Activated CD8-positive, alpha-beta memory T cell treated with anti-CD3 and anti-CD28 coated beads for 36 hours (primary cell): ENCODE measurements around the gene RAPGEF2. TPM values are rescaled to one million over a fixed set of nuclear protein-coding genes. Genes with fewer than 3 reads are reported as not detected.
"Not testable (repeated sequence)": the region's sequence is repeated elsewhere in the genome, so short reads cannot be mapped to it uniquely, and the experiment has no call there.

ENCODE experiments used
- CTCF ChIA-PET: fragments of 350-600 bp; sonication (Branson Sonifier 250); formaldehyde crosslinking; loops from one replicate; lab custom pipeline; 2021; ENCODE audit warnings: antibody characterized with exemption; lab: Charles Lee
- POLR2A ChIA-PET: fragments of 350-600 bp; sonication (Branson Sonifier 250); formaldehyde crosslinking; loops from one replicate; lab custom pipeline; 2021; ENCODE audit warnings: antibody characterized with exemption; lab: Charles Lee
- total RNA-seq, 2 experiments: library from RNA; stranded (reverse); gene quantifications; one replicate each; pipeline ENCODE4 v1.2.3, GENCODE V29; 2021

Gene RAPGEF2
- total RNA-seq, 2 experiments from 2014 or later: 33.1 to 34.6 TPM

- CTCF ChIA-PET: no interaction called here
- POLR2A ChIA-PET: no interaction called here
Observed at GRCh38 chr4:159368320-159368719, 265.4 kb downstream of the RAPGEF2 start.

DNA sequence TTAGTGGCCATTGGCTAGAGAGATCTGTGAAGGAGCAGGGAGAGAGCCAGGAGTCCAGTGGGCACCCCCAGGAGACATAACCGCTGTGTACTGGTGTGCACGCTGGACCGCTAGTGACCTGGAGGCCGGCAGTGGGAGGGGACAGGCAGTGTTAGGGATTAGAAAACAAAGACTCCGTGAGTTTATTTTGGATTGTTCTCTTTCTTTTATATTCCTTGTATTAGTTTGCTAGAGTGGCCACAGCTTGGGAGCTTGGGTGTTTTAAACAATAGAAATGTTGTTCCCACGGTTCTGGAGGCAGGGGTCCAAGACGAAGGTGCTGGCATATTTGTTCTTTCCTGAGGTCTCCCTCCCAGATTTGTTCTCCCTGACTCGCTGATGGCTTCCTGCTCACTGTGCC lies 266.4 kb downstream of the RAPGEF2 start:
- CTCF ChIA-PET: no interaction called here
- POLR2A ChIA-PET: no interaction called here

DNA sequence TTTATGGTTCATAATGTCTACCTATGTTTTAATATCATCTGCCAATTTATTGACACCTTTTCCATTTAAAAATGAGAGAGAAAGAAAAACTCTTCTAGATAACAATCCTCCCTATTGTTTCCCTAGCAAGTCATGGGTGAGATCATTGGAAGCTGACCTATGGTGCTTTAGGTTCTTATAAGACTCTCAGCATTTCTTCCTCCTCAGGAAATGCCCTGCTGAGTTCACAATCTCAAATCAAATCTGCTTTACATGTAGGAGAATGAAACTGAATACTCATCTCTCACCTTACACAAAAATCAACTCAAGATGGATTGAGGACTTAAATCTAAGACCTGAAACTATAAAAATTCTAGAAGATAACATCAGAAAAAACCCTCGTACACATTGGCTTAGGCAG lies 267.4 kb downstream of the RAPGEF2 start:
- CTCF ChIA-PET: no interaction called here
- POLR2A ChIA-PET: no interaction called here

DNA sequence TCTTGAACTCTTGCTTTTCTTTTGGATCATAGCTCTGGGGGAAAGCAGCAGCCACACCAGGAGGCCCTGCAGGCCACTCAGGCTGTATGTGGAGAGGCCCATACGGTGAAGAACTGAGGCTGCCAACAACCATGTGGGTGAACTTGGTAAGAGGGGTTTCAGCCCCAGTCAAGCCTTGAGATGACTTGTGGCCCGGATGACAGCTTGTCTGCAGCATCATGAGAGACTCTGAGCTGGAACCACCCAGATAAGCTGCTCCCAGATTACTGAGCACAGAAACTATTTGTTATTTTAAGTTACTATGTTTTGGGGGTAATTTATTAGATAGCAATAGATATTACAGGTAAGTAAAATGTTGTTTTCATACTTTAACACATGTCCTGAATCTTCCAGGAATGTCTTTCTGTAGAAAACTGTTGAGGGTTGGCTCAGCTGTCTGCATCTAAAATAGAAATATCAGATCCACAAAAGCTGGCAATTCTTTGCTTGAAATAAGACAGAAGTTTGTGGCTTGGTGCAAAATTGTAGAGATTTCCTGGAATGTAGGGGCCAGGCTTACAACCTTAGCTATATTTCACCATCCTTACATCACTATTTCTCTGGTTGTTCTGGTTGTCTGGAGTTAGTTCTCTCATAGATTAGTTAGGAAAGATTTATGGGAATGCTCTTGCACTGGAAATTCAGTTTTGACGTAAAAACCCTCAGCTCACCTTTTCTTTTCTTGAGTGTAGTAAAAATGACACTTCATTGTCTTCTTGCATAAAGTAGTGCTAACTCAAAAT lies 272.1 kb downstream of the RAPGEF2 start:
- ChIA-PET POLR2A (no interaction called here), CTCF (interaction anchor here (0.7 kb wide), 1 partner anchor 171 kb away, joined by 3 read pairs; no protein-coding TSS in a partner anchor)

GRCh38 chr4:159376289-159376688 lies 273.4 kb downstream of the RAPGEF2 start:
- ChIA-PET POLR2A (no interaction called here), CTCF (no interaction called here)

GRCh38 chr4:159378056-159378616 lies 275.3 kb downstream of the RAPGEF2 start:
- POLR2A ChIA-PET: no interaction called here
- CTCF ChIA-PET: no interaction called here

DNA sequence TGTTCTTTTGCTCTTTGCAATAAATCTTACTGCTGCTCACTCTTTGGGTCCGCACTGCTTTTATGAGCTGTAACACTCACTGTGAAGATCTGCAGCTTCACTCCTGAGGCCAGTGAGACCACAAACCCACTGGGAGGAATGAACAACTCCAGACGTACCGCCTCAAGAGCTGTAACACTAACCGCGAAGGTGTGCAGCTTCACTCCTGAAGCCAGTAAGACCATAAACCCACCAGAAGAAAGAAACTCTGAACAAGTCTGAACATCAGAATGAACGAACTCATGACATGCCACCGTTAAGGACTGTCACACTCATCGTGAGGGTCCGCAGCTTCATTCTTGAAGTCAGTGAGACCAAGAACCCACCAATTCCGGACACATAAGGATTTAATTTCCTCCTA lies 276.2 kb downstream of the RAPGEF2 start:
- POLR2A ChIA-PET, CTCF ChIA-PET: not testable (repeated sequence)

GRCh38 chr4:159379836-159380235 lies 277.0 kb downstream of the RAPGEF2 start:
- ChIA-PET POLR2A (no interaction called here), CTCF (no interaction called here)

DNA sequence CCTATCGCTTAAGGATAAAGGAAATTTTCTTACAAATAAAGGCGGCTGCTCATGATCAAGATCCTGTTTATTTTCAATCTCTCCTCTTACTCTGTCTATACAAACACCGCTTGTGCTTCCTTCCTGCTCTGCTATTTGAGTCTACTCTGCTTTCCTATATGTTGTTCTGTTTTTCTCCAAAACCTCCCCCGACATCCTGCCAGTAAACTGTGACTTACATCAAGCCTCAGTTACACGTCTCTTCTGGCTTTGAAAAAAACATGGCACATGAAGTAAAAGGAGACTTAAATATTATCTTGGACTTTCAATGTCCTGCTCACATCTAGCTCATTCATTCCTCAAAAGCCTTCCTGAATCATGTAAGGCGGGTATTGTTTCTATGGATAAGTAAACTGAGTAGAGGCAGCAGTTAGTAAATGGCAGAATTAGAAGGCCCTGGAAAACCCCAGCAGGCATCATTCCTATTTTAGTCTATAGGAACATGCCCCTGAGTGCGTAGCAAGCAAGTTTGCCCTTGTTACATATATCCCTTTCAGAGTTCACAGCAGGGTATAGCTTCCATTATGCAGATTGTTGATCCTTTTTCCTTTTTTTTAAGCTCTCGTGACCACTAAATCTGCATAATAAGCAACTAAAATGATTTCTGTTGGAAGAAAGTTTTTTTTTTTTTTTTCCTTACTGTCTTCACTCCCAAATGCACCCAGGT lies 280.1 kb downstream of the RAPGEF2 start:
- CTCF ChIA-PET: no interaction called here
- POLR2A ChIA-PET: no interaction called here

GRCh38 chr4:159383562-159383931 lies 280.7 kb downstream of the RAPGEF2 start:
- ChIA-PET CTCF (no interaction called here), POLR2A (no interaction called here)

DNA sequence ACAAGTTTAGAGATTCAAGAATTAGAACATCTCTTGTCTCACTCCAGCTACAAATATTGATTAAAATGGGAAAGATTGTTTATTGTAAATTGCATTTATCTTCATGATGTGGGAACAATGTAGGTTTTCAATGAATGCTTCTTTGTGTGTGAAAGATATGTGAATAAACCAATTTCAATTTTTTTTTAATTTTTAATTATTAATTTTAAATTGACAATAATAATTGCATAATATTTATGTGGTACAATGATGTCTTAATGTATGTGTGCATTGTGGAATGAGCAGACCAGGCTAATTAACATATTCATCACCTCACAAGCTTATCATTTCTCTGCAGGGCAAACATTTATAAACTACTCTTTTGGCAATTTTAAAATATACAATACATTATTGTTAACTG lies 281.1 kb downstream of the RAPGEF2 start:
- CTCF ChIA-PET: no interaction called here
- POLR2A ChIA-PET: no interaction called here

GRCh38 chr4:159384632-159385031 lies 281.8 kb downstream of the RAPGEF2 start:
- ChIA-PET POLR2A (no interaction called here), CTCF (no interaction called here)

GRCh38 chr4:159386620-159387019 lies 283.7 kb downstream of the RAPGEF2 start:
- POLR2A ChIA-PET: no interaction called here
- CTCF ChIA-PET: no interaction called here

- ChIA-PET POLR2A (no interaction called here), CTCF (no interaction called here)
Observed at GRCh38 chr4:159389756-159390155, 286.9 kb downstream of the RAPGEF2 start.

GRCh38 chr4:159390648-159391047 lies 287.8 kb downstream of the RAPGEF2 start:
- POLR2A ChIA-PET: no interaction called here
- CTCF ChIA-PET: no interaction called here

- POLR2A ChIA-PET: no interaction called here
- CTCF ChIA-PET: no interaction called here
Observed at GRCh38 chr4:159395693-159396092, 292.8 kb downstream of the RAPGEF2 start.

DNA sequence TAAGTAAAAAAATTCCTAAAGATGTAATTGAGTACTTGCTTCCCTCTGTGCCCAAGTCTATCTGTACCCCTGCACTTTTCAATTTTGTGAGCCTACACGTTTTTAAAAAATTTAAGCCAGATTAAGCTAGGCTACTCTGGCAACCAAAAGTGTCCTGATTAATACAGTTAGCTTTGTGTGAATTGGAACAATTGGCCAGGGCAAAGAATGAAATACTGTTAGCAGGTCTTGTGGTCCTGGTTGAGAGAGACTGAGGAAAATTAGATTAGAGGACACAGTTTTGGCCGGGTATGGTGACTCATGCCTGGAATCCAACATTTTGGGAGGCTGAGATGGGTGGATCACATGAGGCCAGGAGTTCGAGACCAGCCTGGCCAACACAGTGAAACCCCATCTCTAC lies 293.3 kb downstream of the RAPGEF2 start:
- CTCF ChIA-PET: no interaction called here
- POLR2A ChIA-PET: no interaction called here

DNA sequence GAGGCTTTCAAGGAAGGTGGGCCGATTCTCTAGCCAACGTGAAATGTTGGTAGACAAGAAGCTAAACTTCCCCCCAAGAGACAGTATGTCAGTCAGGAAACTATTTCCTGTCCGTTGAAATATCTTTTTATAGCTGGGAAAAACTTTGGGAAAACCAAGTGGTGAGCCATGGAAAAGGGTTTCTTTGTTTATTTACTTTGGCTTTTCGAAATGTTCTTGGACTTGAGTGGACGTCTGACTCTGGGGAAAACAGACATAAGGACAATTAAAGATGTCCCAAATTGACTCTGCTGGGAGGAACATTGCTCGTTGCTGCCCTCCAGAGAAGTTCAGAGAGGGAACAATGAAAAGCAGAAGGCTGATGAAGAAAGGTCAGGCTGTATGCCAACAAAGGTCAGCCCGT lies 295.4 kb downstream of the RAPGEF2 start:
- ChIA-PET CTCF (no interaction called here), POLR2A (no interaction called here)

GRCh38 chr4:159400558-159401225 lies 297.8 kb downstream of the RAPGEF2 start:
- POLR2A ChIA-PET: no interaction called here
- CTCF ChIA-PET: no interaction called here

DNA sequence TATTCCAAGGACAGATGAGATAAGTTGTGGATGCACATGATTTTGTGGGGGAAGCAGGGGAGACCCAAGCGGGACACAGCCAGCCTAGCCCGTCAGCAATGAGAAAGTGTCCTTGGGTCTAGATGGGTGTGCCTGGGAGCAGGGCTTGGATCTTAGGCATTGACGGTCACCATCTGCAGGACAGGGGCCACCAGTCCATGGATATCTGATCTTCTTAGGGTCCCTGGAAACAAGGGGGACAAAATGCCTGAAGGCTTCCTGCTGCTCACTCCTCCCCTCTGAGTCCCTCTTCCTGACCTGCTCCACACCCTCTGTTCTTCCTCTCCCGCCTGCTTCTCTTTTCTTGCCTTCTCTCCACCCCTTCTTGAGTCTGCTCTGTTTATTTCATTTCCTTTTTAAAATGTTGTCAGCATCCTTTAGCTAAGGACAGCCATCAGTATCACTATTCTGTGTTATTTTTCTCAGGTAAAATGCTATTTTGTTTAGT lies 298.4 kb downstream of the RAPGEF2 start:
- CTCF ChIA-PET: no interaction called here
- POLR2A ChIA-PET: no interaction called here
